Type B pancreatic cell (in vitro differentiated cells): ENCODE measurements around the gene SPON1. TPM values are rescaled to one million over a fixed set of nuclear protein-coding genes. Genes with fewer than 3 reads are reported as not detected.

ENCODE experiments used
- DNase-seq: peaks from one replicate; pipeline ENCODE4 v3.0.0; 2021; ENCODE audit warnings: mixed read lengths; ENCODE audit not compliant: unreplicated experiment; ENCODE audit errors: extremely low spot score
- H3K27ac Mint-ChIP-seq: 2 replicates; pipeline ENCODE4 v1.8.0; 2021; ENCODE audit warnings: mild to moderate bottlenecking, mixed read lengths
- H3K27me3 Mint-ChIP-seq: 2 replicates; pipeline ENCODE4 v1.8.0; 2021; ENCODE audit warnings: mixed read lengths
- H3K36me3 Mint-ChIP-seq: 2 replicates; pipeline ENCODE4 v1.8.0; 2021; ENCODE audit warnings: mixed read lengths
- H3K4me1 Mint-ChIP-seq: one replicate; pipeline ENCODE4 v1.8.0; 2021; ENCODE audit warnings: mixed read lengths; ENCODE audit not compliant: unreplicated experiment
- H3K4me3 Mint-ChIP-seq: 2 replicates; pipeline ENCODE4 v1.8.0; 2021; ENCODE audit warnings: mild to moderate bottlenecking, mixed read lengths
- H3K9me3 Mint-ChIP-seq: 2 replicates; pipeline ENCODE4 v1.8.0; 2021; ENCODE audit warnings: mixed read lengths
- total RNA-seq: library from RNA; stranded (reverse); gene quantifications from 2 replicates; pipeline ENCODE4 v1.2.1, GENCODE V29; 2021; ENCODE audit warnings: low replicate concordance
- TF ChIP-seq, protein P1 (sequence below): fragments of 200-600 bp; sonication (generic); conservative IDR thresholded peaks from 2 replicates; pipeline ENCODE4 v1.5.0; 2021; ENCODE audit warnings: antibody characterized with exemption, mild to moderate bottlenecking

Gene SPON1
- total RNA-seq, 1 donor from 2014 or later: 31.7 TPM

DNA sequence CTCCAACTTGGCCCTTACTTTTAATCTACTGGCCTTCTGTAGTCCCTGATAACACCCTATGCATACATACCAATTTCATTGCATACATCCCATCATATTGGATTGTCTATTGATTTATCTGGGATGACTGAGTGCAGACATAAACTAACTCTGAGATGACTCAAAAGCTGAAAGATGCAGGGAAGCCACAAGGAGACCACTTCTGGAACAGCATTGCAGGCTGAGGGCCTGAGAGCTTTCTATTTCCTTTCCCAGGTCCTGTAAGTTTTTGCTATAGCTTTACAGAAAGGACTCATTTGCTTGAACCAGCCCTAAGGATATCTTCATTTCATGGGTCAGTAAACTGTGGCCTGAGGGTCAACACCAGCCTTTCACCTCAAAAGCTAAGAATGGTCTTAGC, 15.1 kb upstream of the SPON1 start:
- H3K27me3 Mint-ChIP-seq: peaks cover 25% of the 10 kb centered on the region
- TF ChIP-seq, protein P1, sequence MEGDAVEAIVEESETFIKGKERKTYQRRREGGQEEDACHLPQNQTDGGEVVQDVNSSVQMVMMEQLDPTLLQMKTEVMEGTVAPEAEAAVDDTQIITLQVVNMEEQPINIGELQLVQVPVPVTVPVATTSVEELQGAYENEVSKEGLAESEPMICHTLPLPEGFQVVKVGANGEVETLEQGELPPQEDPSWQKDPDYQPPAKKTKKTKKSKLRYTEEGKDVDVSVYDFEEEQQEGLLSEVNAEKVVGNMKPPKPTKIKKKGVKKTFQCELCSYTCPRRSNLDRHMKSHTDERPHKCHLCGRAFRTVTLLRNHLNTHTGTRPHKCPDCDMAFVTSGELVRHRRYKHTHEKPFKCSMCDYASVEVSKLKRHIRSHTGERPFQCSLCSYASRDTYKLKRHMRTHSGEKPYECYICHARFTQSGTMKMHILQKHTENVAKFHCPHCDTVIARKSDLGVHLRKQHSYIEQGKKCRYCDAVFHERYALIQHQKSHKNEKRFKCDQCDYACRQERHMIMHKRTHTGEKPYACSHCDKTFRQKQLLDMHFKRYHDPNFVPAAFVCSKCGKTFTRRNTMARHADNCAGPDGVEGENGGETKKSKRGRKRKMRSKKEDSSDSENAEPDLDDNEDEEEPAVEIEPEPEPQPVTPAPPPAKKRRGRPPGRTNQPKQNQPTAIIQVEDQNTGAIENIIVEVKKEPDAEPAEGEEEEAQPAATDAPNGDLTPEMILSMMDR: no peak
- H3K36me3 Mint-ChIP-seq: no peaks in the 10 kb centered on the region
- H3K4me3 Mint-ChIP-seq: no peak overlapping the region
- no peak for DNase-seq
- peaks cover 5% of the 10 kb centered on the region for H3K4me1 Mint-ChIP-seq
- no peak overlapping the region for H3K27ac Mint-ChIP-seq
- no peaks in the 10 kb centered on the region for H3K9me3 Mint-ChIP-seq

DNA sequence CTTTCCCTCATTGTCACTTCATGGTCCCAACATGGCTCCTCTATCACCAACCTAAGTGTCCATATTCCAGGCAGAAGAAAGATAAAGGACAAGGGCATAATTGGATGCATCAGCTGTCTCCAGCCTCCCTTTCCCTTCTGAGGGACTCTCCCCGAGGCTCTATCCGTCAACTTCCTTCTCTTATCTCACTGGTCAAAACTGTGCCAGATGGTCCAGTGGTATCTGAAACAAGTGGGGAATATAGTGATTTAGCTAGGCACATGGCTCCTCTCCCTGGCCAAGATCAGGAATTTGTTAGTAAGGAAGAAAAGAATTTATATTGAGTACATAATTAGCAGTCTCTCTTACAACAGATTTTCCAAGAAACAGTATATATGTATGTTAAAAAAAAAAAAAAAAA, 12.6 kb upstream of the SPON1 start:
- no peak overlapping the region for H3K27ac Mint-ChIP-seq
- TF ChIP-seq, protein P1: no peak
- DNase-seq: no peak
- H3K27me3 Mint-ChIP-seq: peaks cover 32% of the 10 kb centered on the region
- peaks cover 2% of the 10 kb centered on the region for H3K4me1 Mint-ChIP-seq
- no peak overlapping the region for H3K4me3 Mint-ChIP-seq
- no peaks in the 10 kb centered on the region for H3K9me3 Mint-ChIP-seq
- H3K36me3 Mint-ChIP-seq: no peaks in the 10 kb centered on the region

DNA sequence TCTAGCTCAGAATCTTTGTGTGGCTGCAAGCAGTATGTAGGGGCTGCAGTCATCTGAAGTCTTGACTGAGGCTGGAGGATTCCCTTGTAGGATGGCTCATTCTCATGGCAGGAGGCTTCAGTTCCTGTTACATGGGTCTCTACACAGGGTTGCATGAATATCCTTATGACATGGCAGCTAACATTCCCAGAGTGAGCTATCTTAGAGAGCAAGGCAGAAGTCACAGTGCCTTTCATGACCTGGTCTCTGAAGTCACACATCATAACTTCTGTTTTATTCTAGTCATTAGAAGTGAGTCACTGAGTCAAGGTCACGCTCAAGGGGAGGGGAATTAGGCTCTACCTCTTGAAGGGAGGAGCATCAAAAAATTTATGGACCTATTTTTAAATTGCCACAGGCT, 10.3 kb upstream of the SPON1 start:
- no peak for DNase-seq
- H3K9me3 Mint-ChIP-seq: no peaks in the 10 kb centered on the region
- H3K27ac Mint-ChIP-seq: no peak overlapping the region
- TF ChIP-seq, protein P1: no peak
- no peaks in the 10 kb centered on the region for H3K4me1 Mint-ChIP-seq
- no peak overlapping the region for H3K4me3 Mint-ChIP-seq
- H3K27me3 Mint-ChIP-seq: peaks cover 32% of the 10 kb centered on the region
- no peaks in the 10 kb centered on the region for H3K36me3 Mint-ChIP-seq

DNA sequence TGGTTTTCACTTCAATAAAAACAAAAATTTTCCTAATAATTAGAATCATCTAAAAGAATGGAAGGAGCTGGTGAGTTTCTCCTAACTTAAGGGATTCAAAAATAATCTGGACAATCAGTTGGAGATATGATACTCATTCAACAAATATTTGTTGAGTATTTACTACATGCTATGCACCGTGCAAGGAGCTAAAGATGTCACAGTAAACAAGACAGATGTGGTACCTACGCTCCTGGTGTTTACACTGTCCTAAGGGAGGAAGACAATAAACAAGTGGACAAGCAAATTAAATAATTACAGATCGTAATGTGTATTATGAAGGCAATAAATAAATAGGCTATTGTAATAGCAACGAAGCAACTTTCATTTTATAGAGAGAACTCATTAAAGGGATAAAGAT, 9.9 kb upstream of the SPON1 start:
- no peak overlapping the region for H3K4me3 Mint-ChIP-seq
- H3K27me3 Mint-ChIP-seq: peaks cover 32% of the 10 kb centered on the region
- no peaks in the 10 kb centered on the region for H3K4me1 Mint-ChIP-seq
- no peak overlapping the region for H3K27ac Mint-ChIP-seq
- DNase-seq: no peak
- TF ChIP-seq, protein P1: no peak
- H3K36me3 Mint-ChIP-seq: no peaks in the 10 kb centered on the region
- no peaks in the 10 kb centered on the region for H3K9me3 Mint-ChIP-seq

DNA sequence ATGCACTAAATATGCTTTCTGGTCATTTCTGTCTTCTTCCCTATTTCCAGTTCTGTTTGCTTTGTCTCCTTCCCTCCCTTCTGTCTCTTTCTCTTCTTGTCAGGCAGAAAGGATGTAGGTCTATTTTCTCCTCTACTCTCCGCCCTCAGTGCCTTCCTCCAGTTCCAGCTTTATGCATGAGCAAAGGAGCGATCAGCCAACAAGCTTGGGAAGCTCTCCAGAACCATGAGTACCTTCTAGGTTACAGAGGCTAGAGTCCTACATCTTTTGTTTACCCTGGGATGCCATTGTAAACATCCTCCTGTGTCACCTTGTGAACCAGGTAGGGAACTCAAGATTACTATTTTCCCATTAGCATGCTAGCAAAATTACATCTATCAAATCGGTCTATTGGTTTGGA, 7.9 kb upstream of the SPON1 start:
- Mint-ChIP-seq H3K9me3 (no peaks in the 10 kb centered on the region), H3K27ac (no peak overlapping the region), H3K27me3 (peaks cover 38% of the 10 kb centered on the region), H3K4me3 (no peak overlapping the region), H3K4me1 (peaks cover 7% of the 10 kb centered on the region), H3K36me3 (no peaks in the 10 kb centered on the region)
- TF ChIP-seq, protein P1: no peak
- no peak for DNase-seq

DNA sequence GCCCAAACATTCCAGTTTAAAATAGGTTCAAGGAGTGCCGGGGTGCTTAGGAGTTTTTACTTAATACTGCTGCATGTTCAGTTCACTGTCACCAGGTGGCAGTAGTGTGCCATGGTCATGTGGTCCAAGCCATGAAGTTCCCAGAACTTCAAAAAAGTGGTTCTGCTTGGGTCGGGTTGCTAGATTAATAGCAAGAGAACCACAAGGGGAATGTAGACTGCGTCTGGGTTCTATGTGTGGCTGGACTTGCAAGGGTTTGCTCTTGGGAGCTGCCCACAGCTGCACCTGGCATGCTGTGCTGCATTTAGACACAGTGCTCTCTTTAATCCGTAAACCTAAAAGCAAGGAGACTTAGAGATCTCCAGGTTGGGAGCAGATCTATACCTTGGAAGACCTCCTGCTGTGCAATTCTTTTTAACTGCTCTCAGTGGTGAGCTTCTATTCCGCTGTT, 6.5 kb upstream of the SPON1 start:
- no peaks in the 10 kb centered on the region for H3K9me3 Mint-ChIP-seq
- H3K27me3 Mint-ChIP-seq: peaks cover 47% of the 10 kb centered on the region
- H3K4me1 Mint-ChIP-seq: peaks cover 7% of the 10 kb centered on the region
- no peak for DNase-seq
- H3K27ac Mint-ChIP-seq: no peak overlapping the region
- no peaks in the 10 kb centered on the region for H3K36me3 Mint-ChIP-seq
- TF ChIP-seq, protein P1: peak; percentile 95
- H3K4me3 Mint-ChIP-seq: no peak overlapping the region
